IMR-90 (cell line): ENCODE data around the gene KDM6A. TPM values are rescaled to one million over a fixed set of nuclear protein-coding genes. Genes with fewer than 3 reads are reported as not detected.

Experiments
- ATAC-seq: fragments of 200-7000 bp; cut with Tn5 transposase; 2 replicates; pipeline ENCODE4 v1.9.1; 2020; ENCODE audit warnings: low read depth, mild to moderate bottlenecking, moderate library complexity
- BruUV-seq: library from RNA; stranded (reverse); fragments of 400-500 nt; replicated peaks from 2 replicates; lab custom pipeline; 2021; lab: Mats Ljungman, UMichigan
- CTCF ChIA-PET: fragments of 300-600 bp; formaldehyde crosslinking; extraction: SDS; loops from one replicate; lab custom pipeline; 2021; ENCODE audit warnings: antibody characterized with exemption; lab: Yijun Ruan, JAX
- POLR2A ChIA-PET: fragments of 300-600 bp; sonication (Branson Sonifier 250); formaldehyde crosslinking; loops from one replicate; lab custom pipeline; 2022; ENCODE audit warnings: antibody characterized with exemption; ENCODE audit not compliant: unreplicated experiment; lab: Charles Lee
- DNase-seq: peaks from one replicate; pipeline ENCODE4 v3.0.0; 2013
- H2AFZ ChIP-seq: replicated peaks from 2 replicates; pipeline ENCODE3; 2013; ENCODE audit warnings: low read length, mild to moderate bottlenecking; ENCODE audit not compliant: poor library complexity
- H2AK5ac ChIP-seq: 2 replicates; pipeline ENCODE4 v1.6.1; 2013; ENCODE audit warnings: low read depth, low read length, inconsistent platforms
- H2AK9ac ChIP-seq: replicated peaks from 2 replicates; pipeline ENCODE3; 2013; ENCODE audit warnings: mild to moderate bottlenecking, low read depth, low read length, moderate library complexity; ENCODE audit not compliant: poor library complexity
- H2BK120ac ChIP-seq: 2 replicates; pipeline ENCODE4 v1.6.1; 2013; ENCODE audit warnings: low read depth, low read length, inconsistent platforms
- H2BK15ac ChIP-seq: 3 replicates; pipeline ENCODE4 v1.6.1; 2013; ENCODE audit warnings: low read depth, low read length, inconsistent platforms
- H2BK20ac ChIP-seq: 2 replicates; pipeline ENCODE4 v1.6.1; 2013; ENCODE audit warnings: low read depth, mild to moderate bottlenecking, inconsistent platforms, low read length, moderate library complexity
- H2BK5ac ChIP-seq: 2 replicates; pipeline ENCODE4 v1.6.1; 2013; ENCODE audit warnings: mild to moderate bottlenecking, low read depth, low read length, inconsistent platforms; ENCODE audit not compliant: poor library complexity, severe bottlenecking
- H3K14ac ChIP-seq: replicated peaks from 2 replicates; pipeline ENCODE4 v1.6.1; 2013; ENCODE audit warnings: low read depth, low read length, inconsistent platforms
- H3K18ac ChIP-seq: 2 replicates; pipeline ENCODE4 v1.6.1; 2013; ENCODE audit warnings: low read depth, low read length, control low read depth
- H3K23ac ChIP-seq: 2 replicates; pipeline ENCODE4 v1.6.1; 2013; ENCODE audit warnings: low read depth, low read length, inconsistent platforms
- H3K27ac ChIP-seq: 2 replicates; pipeline ENCODE4 v1.5.1; 2013; ENCODE audit warnings: mild to moderate bottlenecking, control low read depth, low read length; ENCODE audit not compliant: insufficient read depth
- H3K27me3 ChIP-seq: 2 replicates; pipeline ENCODE4 v1.6.1; 2013; ENCODE audit warnings: low read length; ENCODE audit not compliant: control insufficient read depth, insufficient read depth
- H3K36me3 ChIP-seq: 2 replicates; pipeline ENCODE4 v1.6.1; 2013; ENCODE audit warnings: low read length, mixed read lengths; ENCODE audit not compliant: control insufficient read depth, insufficient read depth
- H3K4ac ChIP-seq: 2 replicates; pipeline ENCODE4 v1.6.1; 2013; ENCODE audit warnings: low read depth, low read length, inconsistent platforms
- H3K4me1 ChIP-seq: 2 replicates; pipeline ENCODE4 v1.6.1; 2013; ENCODE audit warnings: low read length, mixed read lengths; ENCODE audit not compliant: control insufficient read depth, insufficient read depth
- H3K4me2 ChIP-seq: 2 replicates; pipeline ENCODE4 v1.6.1; 2013; ENCODE audit warnings: low read depth, mild to moderate bottlenecking, control low read depth, low read length, moderate library complexity
- H3K4me3 ChIP-seq: 2 replicates; pipeline ENCODE4 v1.5.1; 2013; ENCODE audit warnings: low read depth, mild to moderate bottlenecking, control low read depth, low read length, moderate library complexity; ENCODE audit not compliant: insufficient read depth
- H3K56ac ChIP-seq: 2 replicates; pipeline ENCODE4 v1.6.1; 2013; ENCODE audit warnings: low read length, inconsistent platforms; ENCODE audit not compliant: insufficient read depth; ENCODE audit errors: extremely low read depth
- H3K79me1 ChIP-seq, 2 experiments: 2 replicates each; pipeline ENCODE4 v1.6.1; 2013; ENCODE audit warnings: low read length in 2 of 2, inconsistent platforms in 1 of 2, low read depth in 1 of 2
- H3K9ac ChIP-seq: 2 replicates; pipeline ENCODE4 v1.6.1; 2013; ENCODE audit warnings: low read depth, low read length, control low read depth
- H3K9me1 ChIP-seq: 2 replicates; pipeline ENCODE4 v1.6.1; 2013; ENCODE audit warnings: low read length, inconsistent platforms; ENCODE audit not compliant: insufficient read depth
- H3K9me3 ChIP-seq: 2 replicates; pipeline ENCODE4 v1.6.1; 2013; ENCODE audit warnings: low read length; ENCODE audit not compliant: control insufficient read depth, insufficient read depth
- H4K20me1 ChIP-seq: 2 replicates; pipeline ENCODE4 v1.6.1; 2013; ENCODE audit warnings: low read length, inconsistent platforms; ENCODE audit not compliant: insufficient read depth
- H4K5ac ChIP-seq: 2 replicates; pipeline ENCODE4 v1.6.1; 2013; ENCODE audit warnings: mild to moderate bottlenecking, low read depth, low read length, control low read depth
- H4K8ac ChIP-seq, 2 experiments: 2 replicates each; pipeline ENCODE4 v1.6.1; 2013; ENCODE audit warnings: low read depth in 2 of 2, low read length in 2 of 2, control low read depth in 1 of 2, inconsistent platforms in 1 of 2
- H4K91ac ChIP-seq: 2 replicates; pipeline ENCODE4 v1.6.1; 2013; ENCODE audit warnings: low read depth, low read length, inconsistent platforms; ENCODE audit not compliant: insufficient read depth
- CEBPB ChIP-seq: IDR thresholded peaks from 2 replicates; pipeline ENCODE4 v1.6.1; 2012; ENCODE audit warnings: low read depth, low read length, improper control_type of control experiment
- CHD1 ChIP-seq: IDR thresholded peaks from 2 replicates; pipeline ENCODE4 v1.6.1; 2012; ENCODE audit warnings: low read depth, low read length, improper control_type of control experiment
- MAFK ChIP-seq: IDR thresholded peaks from 2 replicates; pipeline ENCODE4 v1.6.1; 2012; ENCODE audit warnings: low read depth, low read length, improper control_type of control experiment
- NFE2L2 ChIP-seq: fragments of 150-350 bp; IDR thresholded peaks from 2 replicates; pipeline ENCODE4 v1.6.1; 2016; ENCODE audit warnings: low read depth, mild to moderate bottlenecking, low read length
- POLR2A ChIP-seq: IDR thresholded peaks from 2 replicates; pipeline ENCODE4 v1.6.1; 2012; ENCODE audit warnings: mild to moderate bottlenecking, low read depth, low read length
- SMC3 ChIP-seq: fragments of 150-350 bp; IDR thresholded peaks from 2 replicates; pipeline ENCODE4 v1.6.1; 2016; ENCODE audit warnings: low read depth, mild to moderate bottlenecking, antibody characterized with exemption, low read length, moderate library complexity
- WGBS, 2 experiments: methylation state at CpG; one replicate each; pipeline versions ENCODE4 v1.1.5 to v1.1.7; 2013; ENCODE audit warnings: missing lambda C conversion rate in 2 of 2; ENCODE audit not compliant: insufficient read length in 1 of 2; ENCODE audit errors: extremely low coverage in 2 of 2; 5-methylcytosine and 5-hydroxymethylcytosine counted together
- dilution Hi-C: fragments of 300-500 bp; cut with HindIII; formaldehyde crosslinking; loops from one replicate; pipeline ENCODE4 v1.14.3; 2018; ENCODE audit warnings: low sequenced_read_pairs; ENCODE audit not compliant: unreplicated experiment
- in situ Hi-C: fragments of 300-500 bp; cut with MboI; formaldehyde crosslinking; loops from 3 replicates; pipeline ENCODE4 v1.14.3; 2019; ENCODE audit warnings: low sequenced_read_pairs, inconsistent platforms, mixed read lengths
- intact Hi-C: fragments of 100-400 bp; cut with micrococcal nuclease; formaldehyde crosslinking; loops from 2 replicates; pipeline ENCODE4 v1.10.0; 2022
- polyA plus RNA-seq, 3 experiments: library from polyadenylated mRNA; depleted of rRNA; stranded (reverse); fragments of >200 nt; gene quantifications; 2 replicates each; pipeline ENCODE4 v1.2.3, GENCODE V29; 2012; ENCODE audit warnings: low replicate concordance in 1 of 3
- total RNA-seq: library from RNA; depleted of rRNA; stranded (reverse); fragments of >200 nt; gene quantifications from 2 replicates; pipeline ENCODE4 v1.2.3, GENCODE V29; 2012
- TF ChIP-seq, protein P1 (sequence below): conservative IDR thresholded peaks from 2 replicates; pipeline ENCODE4 v1.5.1; 2012; ENCODE audit warnings: mild to moderate bottlenecking, low read depth, low read length, improper control_type of control experiment

The KDM6A gene
- total and polyA plus RNA-seq, 2 of the 4 experiments (the other 2 are of a cell fraction), result 11.7 to 24.9 TPM

DNA sequence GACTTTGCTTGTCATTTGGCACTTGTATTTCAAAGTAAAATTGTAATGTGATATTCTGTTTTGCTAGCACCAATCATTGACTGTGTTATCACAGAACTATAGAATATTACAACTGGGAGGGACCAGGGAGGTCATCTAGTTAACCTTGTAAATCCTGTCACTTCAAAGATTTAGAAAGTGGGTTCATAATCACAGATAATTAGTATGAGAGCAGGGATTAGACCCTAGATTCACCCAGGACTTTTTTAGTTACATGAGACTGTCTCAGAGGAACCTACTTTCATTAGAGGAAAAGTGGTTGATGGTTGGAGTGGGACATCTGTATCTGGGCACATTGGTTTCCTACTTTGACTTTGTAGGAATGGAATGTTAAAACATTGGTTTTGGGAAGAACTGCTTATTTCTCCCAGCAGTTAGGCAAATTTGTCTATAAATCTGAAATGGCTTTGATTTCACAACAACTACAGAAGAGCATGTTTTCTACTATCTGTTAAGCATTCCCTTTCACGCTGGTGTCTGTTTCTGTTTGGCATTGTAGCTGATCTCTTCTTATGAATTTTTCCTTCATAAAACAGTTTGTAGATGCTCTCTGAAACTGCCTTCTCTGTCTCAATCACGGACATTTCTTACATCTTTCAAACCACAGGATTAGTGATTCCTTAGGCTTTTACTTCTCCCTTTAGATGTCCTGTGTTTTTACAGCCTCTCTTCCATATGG lies 183.6 kb downstream of the KDM6A start:
- H3K4me1 ChIP-seq, result no peaks in the 10 kb centered on the region; the same call in 1 of the 2 replicates
- no peak overlapping the region for H2BK120ac ChIP-seq
- H4K91ac ChIP-seq, result no peak overlapping the region
- H3K79me1 ChIP-seq, result peaks cover 0 to 5% of the 10 kb centered on the region in 2 experiments; a peak in 2 of 4 replicates
- intact Hi-C loops, result no loop called here
- H2AK9ac ChIP-seq, result no peak overlapping the region
- H2BK20ac ChIP-seq, result no peak overlapping the region
- no peak overlapping the region for H3K9ac ChIP-seq
- H3K27ac ChIP-seq, result no peak overlapping the region
- H3K9me3 ChIP-seq, result no peaks in the 10 kb centered on the region
- TF ChIP-seq CEBPB (no peak), SMC3 (no peak), MAFK (no peak), POLR2A (no peak), CHD1 (no peak), NFE2L2 (no peak)
- TF ChIP-seq, protein P1, sequence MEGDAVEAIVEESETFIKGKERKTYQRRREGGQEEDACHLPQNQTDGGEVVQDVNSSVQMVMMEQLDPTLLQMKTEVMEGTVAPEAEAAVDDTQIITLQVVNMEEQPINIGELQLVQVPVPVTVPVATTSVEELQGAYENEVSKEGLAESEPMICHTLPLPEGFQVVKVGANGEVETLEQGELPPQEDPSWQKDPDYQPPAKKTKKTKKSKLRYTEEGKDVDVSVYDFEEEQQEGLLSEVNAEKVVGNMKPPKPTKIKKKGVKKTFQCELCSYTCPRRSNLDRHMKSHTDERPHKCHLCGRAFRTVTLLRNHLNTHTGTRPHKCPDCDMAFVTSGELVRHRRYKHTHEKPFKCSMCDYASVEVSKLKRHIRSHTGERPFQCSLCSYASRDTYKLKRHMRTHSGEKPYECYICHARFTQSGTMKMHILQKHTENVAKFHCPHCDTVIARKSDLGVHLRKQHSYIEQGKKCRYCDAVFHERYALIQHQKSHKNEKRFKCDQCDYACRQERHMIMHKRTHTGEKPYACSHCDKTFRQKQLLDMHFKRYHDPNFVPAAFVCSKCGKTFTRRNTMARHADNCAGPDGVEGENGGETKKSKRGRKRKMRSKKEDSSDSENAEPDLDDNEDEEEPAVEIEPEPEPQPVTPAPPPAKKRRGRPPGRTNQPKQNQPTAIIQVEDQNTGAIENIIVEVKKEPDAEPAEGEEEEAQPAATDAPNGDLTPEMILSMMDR, result no peak
- ATAC-seq, result 0 out of 2 replicates have a peak, but pooled peaks have one; percentile 17
- no peak overlapping the region for H2BK5ac ChIP-seq
- H3K27me3 ChIP-seq, result no peaks in the 10 kb centered on the region
- no peak overlapping the region for H3K23ac ChIP-seq
- H3K18ac ChIP-seq, result no peak overlapping the region
- H4K20me1 ChIP-seq, result no peaks in the 10 kb centered on the region
- DNase-seq, result no peak
- no peak overlapping the region for H4K8ac ChIP-seq
- no TSS peak for BruUV-seq
- no peak overlapping the region for H3K4ac ChIP-seq
- WGBS, 2 experiments, result 80% methylated on average over 1 of the region's 2 CpGs; no CpG with 5 or more reads in 1 of the 2 experiments
- H2AFZ ChIP-seq, result no peak overlapping the region
- H4K5ac ChIP-seq, result no peak overlapping the region
- POLR2A ChIA-PET, result no interaction called here
- in situ Hi-C loops, result loop anchor here (25.0 kb wide), 1 partner anchor 1094 kb away; the partner anchor contains the start of gene NDP
- H3K36me3 ChIP-seq, result peaks cover 4% of the 10 kb centered on the region; the same call in 1 of the 2 replicates
- no peak overlapping the region for H3K56ac ChIP-seq
- H3K4me2 ChIP-seq, result 0 out of 2 replicates have a peak overlapping the region, but pooled peaks have one; percentile 11
- CTCF ChIA-PET, result no interaction called here
- 0 out of 2 replicates have a peak overlapping the region, but pooled peaks have one; percentile 18 for H3K14ac ChIP-seq
- H2BK15ac ChIP-seq, result no peak overlapping the region
- 0 out of 2 replicates have a peak, but pooled peaks cover 2% of the 10 kb centered on the region for H3K9me1 ChIP-seq
- dilution Hi-C loops, result no loop called here
- H3K4me3 ChIP-seq, result no peak overlapping the region
- H2AK5ac ChIP-seq, result no peak overlapping the region
